ENCODE results near the gene SLC35A4. TPM values are rescaled to one million over a fixed set of nuclear protein-coding genes. Genes with fewer than 3 reads are reported as not detected.

SLC35A4 gene
- total and polyA plus RNA-seq, 2 experiments from 2014 or later, result 19.6 to 45.2 TPM

- Histone ChIP-seq H3K36me3 (ENCODE audit: low read depth) (no peaks in the 10 kb centered on the region), H4K20me1 (ENCODE audit: insufficient read depth) (no peaks in the 10 kb centered on the region), H3F3A (ENCODE audit: insufficient read depth) (peaks cover 7% of the 10 kb centered on the region; the same call in 1 of the 2 replicates), H3K4me2 (ENCODE audit: unreplicated experiment) (no peak overlapping the region), H3K79me2 (ENCODE audit: insufficient read depth) (no peaks in the 10 kb centered on the region), H3K9me3 (ENCODE audit: low read depth) (no peaks in the 10 kb centered on the region), H3K9ac (no peak overlapping the region), H3K9me2 (ENCODE audit: insufficient read depth) (no peaks in the 10 kb centered on the region), H3K27ac (no peak overlapping the region), H3K4me3 (no peak overlapping the region), H2AFZ (no peak overlapping the region), H3K27me3 (replicated peaks; ENCODE audit: insufficient read depth) (no peaks in the 10 kb centered on the region), H3K4me1 (ENCODE audit: insufficient read depth) (peaks cover 11% of the 10 kb centered on the region)
- 64 to 77% methylated on average over 2 of the region's 2 CpGs for WGBS, 2 experiments (ENCODE audit: low coverage in 1 of 2, low lambda C conversion rate in 2 of 2, missing lambda C conversion rate in 2 of 2)
- DNase-seq, result peak; percentile 17
- in situ Hi-C loops (cut with MboI), result no loop called here
- no peak for TF ChIP-seq EZH2 (IDR thresholded peaks at IDR 0.05; ENCODE audit: insufficient read depth, poor library complexity, severe bottlenecking)
- TF ChIP-seq EZH2phosphoT487 (IDR thresholded peaks at IDR 0.05; ENCODE audit: insufficient read depth, low read depth), result no peak
These were observed 42.4 kb downstream of the SLC35A4 start for GRCh38 chr5:140607031-140607430.

GRCh38 chr5:140608722-140609121 is 44.1 kb downstream of the SLC35A4 start:
- Histone ChIP-seq H3K27ac (no peak overlapping the region), H3K27me3 (replicated peaks; ENCODE audit: insufficient read depth) (no peaks in the 10 kb centered on the region), H3K4me2 (ENCODE audit: unreplicated experiment) (peak overlapping the region; percentile 7), H3K9me3 (ENCODE audit: low read depth) (no peaks in the 10 kb centered on the region), H3K9me2 (ENCODE audit: insufficient read depth) (no peaks in the 10 kb centered on the region), H3K9ac (no peak overlapping the region), H3F3A (ENCODE audit: insufficient read depth) (no peaks in the 10 kb centered on the region), H2AFZ (peak overlapping the region; percentile 67), H4K20me1 (ENCODE audit: insufficient read depth) (no peaks in the 10 kb centered on the region), H3K4me1 (ENCODE audit: insufficient read depth) (peaks cover 11% of the 10 kb centered on the region), H3K36me3 (ENCODE audit: low read depth) (no peaks in the 10 kb centered on the region), H3K79me2 (ENCODE audit: insufficient read depth) (no peaks in the 10 kb centered on the region), H3K4me3 (no peak overlapping the region)
- TF ChIP-seq EZH2 (IDR thresholded peaks at IDR 0.05; ENCODE audit: insufficient read depth, poor library complexity, severe bottlenecking) (no peak), EZH2phosphoT487 (IDR thresholded peaks at IDR 0.05; ENCODE audit: insufficient read depth, low read depth) (no peak)
- no peak for DNase-seq
- in situ Hi-C loops (cut with MboI), result no loop called here

GRCh38 chr5:140609126-140609525 is 44.5 kb downstream of the SLC35A4 start:
- Histone ChIP-seq H3K79me2 (ENCODE audit: insufficient read depth) (no peaks in the 10 kb centered on the region), H3K9me2 (ENCODE audit: insufficient read depth) (no peaks in the 10 kb centered on the region), H3K27me3 (replicated peaks; ENCODE audit: insufficient read depth) (no peaks in the 10 kb centered on the region), H3K4me1 (ENCODE audit: insufficient read depth) (peaks cover 11% of the 10 kb centered on the region), H3K4me2 (ENCODE audit: unreplicated experiment) (peak overlapping the region; percentile 7), H3K4me3 (no peak overlapping the region), H3K27ac (no peak overlapping the region), H3K9ac (no peak overlapping the region), H2AFZ (peak overlapping the region; percentile 67), H3K9me3 (ENCODE audit: low read depth) (no peaks in the 10 kb centered on the region), H4K20me1 (ENCODE audit: insufficient read depth) (no peaks in the 10 kb centered on the region), H3F3A (ENCODE audit: insufficient read depth) (no peaks in the 10 kb centered on the region), H3K36me3 (ENCODE audit: low read depth) (no peaks in the 10 kb centered on the region)
- WGBS, 2 experiments (ENCODE audit: low coverage in 1 of 2, low lambda C conversion rate in 2 of 2, missing lambda C conversion rate in 2 of 2), result 19 to 22% methylated on average over 4 of the region's 4 CpGs
- DNase-seq, result peak; percentile 71
- in situ Hi-C loops (cut with MboI), result no loop called here
- TF ChIP-seq EZH2 (IDR thresholded peaks at IDR 0.05; ENCODE audit: insufficient read depth, poor library complexity, severe bottlenecking) (no peak), EZH2phosphoT487 (IDR thresholded peaks at IDR 0.05; ENCODE audit: insufficient read depth, low read depth) (no peak)

GRCh38 chr5:140611020-140611521 is 46.4 kb downstream of the SLC35A4 start:
- Histone ChIP-seq H3K79me2 (ENCODE audit: insufficient read depth) (no peaks in the 10 kb centered on the region), H3K9me2 (ENCODE audit: insufficient read depth) (no peaks in the 10 kb centered on the region), H3K27ac (no peak overlapping the region), H3K9me3 (ENCODE audit: low read depth) (no peaks in the 10 kb centered on the region), H3F3A (ENCODE audit: insufficient read depth) (no peaks in the 10 kb centered on the region), H3K9ac (no peak overlapping the region), H4K20me1 (ENCODE audit: insufficient read depth) (no peaks in the 10 kb centered on the region), H3K4me3 (no peak overlapping the region), H3K36me3 (ENCODE audit: low read depth) (no peaks in the 10 kb centered on the region), H3K4me1 (ENCODE audit: insufficient read depth) (peaks cover 11% of the 10 kb centered on the region), H3K4me2 (ENCODE audit: unreplicated experiment) (no peak overlapping the region), H3K27me3 (replicated peaks; ENCODE audit: insufficient read depth) (no peaks in the 10 kb centered on the region), H2AFZ (no peak overlapping the region)
- whole genome bisulfite sequencing, 2 experiments (ENCODE audit: low coverage in 1 of 2, low lambda C conversion rate in 2 of 2, missing lambda C conversion rate in 2 of 2), result 73 to 76% methylated on average over 2 of the region's 2 CpGs
- in situ Hi-C loops (cut with MboI), result no loop called here
- DNase-seq, result no peak
- TF ChIP-seq EZH2 (IDR thresholded peaks at IDR 0.05; ENCODE audit: insufficient read depth, poor library complexity, severe bottlenecking) (no peak), EZH2phosphoT487 (IDR thresholded peaks at IDR 0.05; ENCODE audit: insufficient read depth, low read depth) (no peak)

Small RNA genes within 50 kb of the gene (microRNA-seq; reads per million reads assigned to microRNA genes)
- gene MIR6831 (ENCODE audit: borderline number of aligned reads), result not detected

Small RNA genes within 50 kb of the gene (small RNA-seq; reads per million reads assigned to genes)
- gene RF00279 (ENCODE audit: low read depth, low replicate concordance), result not detected
- gene RF00443 (ENCODE audit: low read depth, low replicate concordance), result not detected

Other genes with a start within 250 kb of the SLC35A4 start
- gene HBEGF, start 218.2 kb upstream of the SLC35A4 start, total RNA-seq (2014; rRNA removed; shearing (Covaris generic)), result 7.5 and 9.5 TPM in 2 replicates
- gene HBEGF, start 218.2 kb upstream of the SLC35A4 start, polyA plus RNA-seq (2016; fragmentation: Nextera tagmentation; extraction: Ambion mirVana), result 4.5 and 4.9 TPM in 2 replicates
- not detected in 2 replicates for gene SLC4A9, start 204.6 kb upstream of the SLC35A4 start, total RNA-seq (2014; rRNA removed; shearing (Covaris generic))
- gene SLC4A9, start 204.6 kb upstream of the SLC35A4 start, polyA plus RNA-seq (2016; fragmentation: Nextera tagmentation; extraction: Ambion mirVana), result not detected in 2 replicates
- 27.9 and 40.5 TPM in 2 replicates for gene ANKHD1, start 163.0 kb upstream of the SLC35A4 start, total RNA-seq (2014; rRNA removed; shearing (Covaris generic))
- 24.3 and 26.1 TPM in 2 replicates for gene ANKHD1, start 163.0 kb upstream of the SLC35A4 start, polyA plus RNA-seq (2016; fragmentation: Nextera tagmentation; extraction: Ambion mirVana)
- gene EIF4EBP3, start 17.2 kb upstream of the SLC35A4 start, total RNA-seq (2014; rRNA removed; shearing (Covaris generic)), result 0.54 and 2.3 TPM in 2 replicates
- 14.1 and 14.5 TPM in 2 replicates for gene EIF4EBP3, start 17.2 kb upstream of the SLC35A4 start, polyA plus RNA-seq (2016; fragmentation: Nextera tagmentation; extraction: Ambion mirVana)
- 41.6 and 46.2 TPM in 2 replicates for gene SRA1, start 7.4 kb upstream of the SLC35A4 start, total RNA-seq (2014; rRNA removed; shearing (Covaris generic))
- gene SRA1, start 7.4 kb upstream of the SLC35A4 start, polyA plus RNA-seq (2016; fragmentation: Nextera tagmentation; extraction: Ambion mirVana), result 90.6 and 91.2 TPM in 2 replicates
- 13.8 and 14.8 TPM in 2 replicates for gene APBB3, start 230 bp upstream of the SLC35A4 start, total RNA-seq (2014; rRNA removed; shearing (Covaris generic))
- 13.1 and 13.2 TPM in 2 replicates for gene APBB3, start 230 bp upstream of the SLC35A4 start, polyA plus RNA-seq (2016; fragmentation: Nextera tagmentation; extraction: Ambion mirVana)
- gene CD14, start 68.3 kb downstream of the SLC35A4 start, total RNA-seq (2014; rRNA removed; shearing (Covaris generic)), result 1.9 and 6.1 TPM in 2 replicates
- gene CD14, start 68.3 kb downstream of the SLC35A4 start, polyA plus RNA-seq (2016; fragmentation: Nextera tagmentation; extraction: Ambion mirVana), result 2.1 and 3.2 TPM in 2 replicates
- 14.4 and 48.2 TPM in 2 replicates for gene TMCO6, start 74.6 kb downstream of the SLC35A4 start, total RNA-seq (2014; rRNA removed; shearing (Covaris generic))
- gene TMCO6, start 74.6 kb downstream of the SLC35A4 start, polyA plus RNA-seq (2016; fragmentation: Nextera tagmentation; extraction: Ambion mirVana), result 5.4 and 5.6 TPM in 2 replicates
- 21.9 and 25.4 TPM in 2 replicates for gene NDUFA2, start 82.8 kb downstream of the SLC35A4 start, total RNA-seq (2014; rRNA removed; shearing (Covaris generic))
- 117 and 120 TPM in 2 replicates for gene NDUFA2, start 82.8 kb downstream of the SLC35A4 start, polyA plus RNA-seq (2016; fragmentation: Nextera tagmentation; extraction: Ambion mirVana)
- gene IK, start 83.0 kb downstream of the SLC35A4 start, total RNA-seq (2014; rRNA removed; shearing (Covaris generic)), result 72.0 and 72.2 TPM in 2 replicates
- gene IK, start 83.0 kb downstream of the SLC35A4 start, polyA plus RNA-seq (2016; fragmentation: Nextera tagmentation; extraction: Ambion mirVana), result 105 and 106 TPM in 2 replicates
- gene WDR55, start 100.1 kb downstream of the SLC35A4 start, total RNA-seq (2014; rRNA removed; shearing (Covaris generic)), result 17.5 and 19.6 TPM in 2 replicates
- gene WDR55, start 100.1 kb downstream of the SLC35A4 start, polyA plus RNA-seq (2016; fragmentation: Nextera tagmentation; extraction: Ambion mirVana), result 17.7 and 18.6 TPM in 2 replicates
- gene DND1, start 108.7 kb downstream of the SLC35A4 start, total RNA-seq (2014; rRNA removed; shearing (Covaris generic)), result 0.22 and 0.38 TPM in 2 replicates
- 0.14 TPM in 1 of 2 replicates, not detected in the other for gene DND1, start 108.7 kb downstream of the SLC35A4 start, polyA plus RNA-seq (2016; fragmentation: Nextera tagmentation; extraction: Ambion mirVana)
- 75.7 and 85.0 TPM in 2 replicates for gene HARS1, start 126.5 kb downstream of the SLC35A4 start, total RNA-seq (2014; rRNA removed; shearing (Covaris generic))
- 92.5 and 97.6 TPM in 2 replicates for gene HARS1, start 126.5 kb downstream of the SLC35A4 start, polyA plus RNA-seq (2016; fragmentation: Nextera tagmentation; extraction: Ambion mirVana)
- 29.7 and 32.8 TPM in 2 replicates for gene HARS2, start 126.6 kb downstream of the SLC35A4 start, total RNA-seq (2014; rRNA removed; shearing (Covaris generic))
- gene HARS2, start 126.6 kb downstream of the SLC35A4 start, polyA plus RNA-seq (2016; fragmentation: Nextera tagmentation; extraction: Ambion mirVana), result 20.7 and 23.3 TPM in 2 replicates
- gene ZMAT2, start 135.6 kb downstream of the SLC35A4 start, total RNA-seq (2014; rRNA removed; shearing (Covaris generic)), result 43.1 TPM in 2 replicates
- gene ZMAT2, start 135.6 kb downstream of the SLC35A4 start, polyA plus RNA-seq (2016; fragmentation: Nextera tagmentation; extraction: Ambion mirVana), result 34.7 and 36.3 TPM in 2 replicates
- not detected in 2 replicates for gene PCDHA1, start 221.3 kb downstream of the SLC35A4 start, total RNA-seq (2014; rRNA removed; shearing (Covaris generic))
- not detected in 2 replicates for gene PCDHA1, start 221.3 kb downstream of the SLC35A4 start, polyA plus RNA-seq (2016; fragmentation: Nextera tagmentation; extraction: Ambion mirVana)
- not detected in 2 replicates for gene PCDHA2, start 230.0 kb downstream of the SLC35A4 start, total RNA-seq (2014; rRNA removed; shearing (Covaris generic))
- 0.06 TPM in 1 of 2 replicates, not detected in the other for gene PCDHA2, start 230.0 kb downstream of the SLC35A4 start, polyA plus RNA-seq (2016; fragmentation: Nextera tagmentation; extraction: Ambion mirVana)
- gene PCDHA3, start 236.2 kb downstream of the SLC35A4 start, total RNA-seq (2014; rRNA removed; shearing (Covaris generic)), result not detected in 2 replicates
- gene PCDHA3, start 236.2 kb downstream of the SLC35A4 start, polyA plus RNA-seq (2016; fragmentation: Nextera tagmentation; extraction: Ambion mirVana), result 0.05 and 0.09 TPM in 2 replicates
- not detected in 2 replicates for gene PCDHA4, start 242.2 kb downstream of the SLC35A4 start, total RNA-seq (2014; rRNA removed; shearing (Covaris generic))
- not detected in 2 replicates for gene PCDHA4, start 242.2 kb downstream of the SLC35A4 start, polyA plus RNA-seq (2016; fragmentation: Nextera tagmentation; extraction: Ambion mirVana)

All from GM23248 (cell line).